HepG2 (cell line): ENCODE results near the gene GMPPA. TPM values are rescaled to one million over a fixed set of nuclear protein-coding genes. Genes with fewer than 3 reads are reported as not detected.

ENCODE experiments used
- BHLHE40 ChIP-seq: IDR thresholded peaks from 2 replicates; pipeline ENCODE4 v1.6.1; 2011; ENCODE audit warnings: low read length, improper control_type of control experiment
- LCORL ChIP-seq, 2 experiments: fragments of 450-650 bp in 1 of 2; sonication (generic) in 1 of 2; formaldehyde crosslinking in 1 of 2; IDR thresholded peaks; 2 replicates each; pipeline versions ENCODE4 v1.5.0 to v1.6.1; 2017 to 2020; ENCODE audit warnings: antibody characterized with exemption in 1 of 2, missing genetic modification reagents in 1 of 2
- NFATC3 ChIP-seq: sonication (generic); formaldehyde crosslinking; IDR thresholded peaks from 2 replicates; pipeline ENCODE4 v1.5.1; 2020; ENCODE audit warnings: mild to moderate bottlenecking, missing genetic modification reagents
- NKX3-1 ChIP-seq: sonication (generic); formaldehyde crosslinking; IDR thresholded peaks from 2 replicates; pipeline ENCODE4 v1.5.0; 2020; ENCODE audit warnings: missing genetic modification reagents
- POLR2AphosphoS2 ChIP-seq: IDR thresholded peaks from 2 replicates; pipeline ENCODE4 v1.6.1; 2011; ENCODE audit warnings: low read depth, low read length, improper control_type of control experiment
- RXRB ChIP-seq: IDR thresholded peaks from 2 replicates; pipeline ENCODE4 v1.6.1; 2016; ENCODE audit warnings: borderline replicate concordance, missing genetic modification reagents, missing compliant biosample characterization
- ZNF292 ChIP-seq: sonication (generic); formaldehyde crosslinking; IDR thresholded peaks from 2 replicates; pipeline ENCODE4 v1.8.1; 2022; ENCODE audit warnings: mild to moderate bottlenecking, low read depth, missing genetic modification reagents, borderline replicate concordance
- ZNF605 ChIP-seq: sonication (generic); formaldehyde crosslinking; IDR thresholded peaks from 2 replicates; pipeline ENCODE4 v1.8.0; 2022; ENCODE audit warnings: mild to moderate bottlenecking, missing genetic modification reagents
- ZNF672 ChIP-seq: sonication (generic); formaldehyde crosslinking; IDR thresholded peaks from 2 replicates; pipeline ENCODE4 v1.8.1; 2022; ENCODE audit warnings: missing genetic modification reagents
- ZNF782 ChIP-seq: sonication (generic); formaldehyde crosslinking; IDR thresholded peaks from 2 replicates; pipeline ENCODE4 v1.4.0; 2020; ENCODE audit warnings: missing genetic modification reagents, mild to moderate bottlenecking, borderline replicate concordance
- polyA plus RNA-seq, 8 experiments: library from polyadenylated mRNA; depleted of rRNA in 3 of 8; stranded (reverse) in 7 of 8; unstranded in 1 of 8; fragments of >200 nt; fragmentation: Illumina TruSeq in 4 of 8; extraction: Trizol in 4 of 8; gene quantifications; 2 replicates each; pipeline versions ENCODE4 v1.2.1 to v1.2.3, GENCODE V29; 2011 to 2016; ENCODE audit warnings: low read depth in 4 of 8, missing spikeins in 1 of 8, mixed read lengths in 1 of 8; ENCODE audit not compliant: insufficient read depth in 1 of 8
- total RNA-seq, 5 experiments: library from RNA; depleted of rRNA; stranded (reverse); fragments of >200 nt; fragmentation: Illumina TruSeq; extraction: Trizol; gene quantifications; 2 replicates each; pipeline ENCODE4 v1.2.3, GENCODE V29; 2016; ENCODE audit warnings: low read depth in 1 of 5
- TF ChIP-seq, protein P1 (sequence below): IDR thresholded peaks from 2 replicates; pipeline ENCODE4 v1.6.1; 2012; ENCODE audit warnings: low read length, improper control_type of control experiment
- TF ChIP-seq, protein P2 (sequence below), 2 experiments: fragments of 450-650 bp in 1 of 2; sonication (generic) in 1 of 2; formaldehyde crosslinking; IDR thresholded peaks; 2 replicates each; pipeline versions ENCODE4 v1.5.0 to v1.8.0; 2020 to 2022; ENCODE audit warnings: mild to moderate bottlenecking in 1 of 2, missing genetic modification reagents in 1 of 2
- TF ChIP-seq, protein P3 (sequence below): sonication (generic); formaldehyde crosslinking; IDR thresholded peaks from 2 replicates; pipeline ENCODE4 v1.8.0; 2022; ENCODE audit warnings: mild to moderate bottlenecking, missing genetic modification reagents; ENCODE audit not compliant: insufficient replicate concordance
- TF ChIP-seq, protein P4 (sequence below), 2 experiments: sonication (generic) in 1 of 2; formaldehyde crosslinking in 1 of 2; IDR thresholded peaks; 2 replicates each; pipeline versions ENCODE4 v1.4.0 to v1.6.1; 2018 to 2020; ENCODE audit warnings: missing genetic modification reagents in 2 of 2, borderline replicate concordance in 1 of 2, low read depth in 1 of 2, mild to moderate bottlenecking in 1 of 2, missing biosample characterization in 1 of 2

GMPPA gene
- total and polyA plus RNA-seq, 2 of the 13 experiments (the other 11 are each of a cell fraction or from before 2014, with no cell fraction given): 81.1 to 106 TPM

DNA sequence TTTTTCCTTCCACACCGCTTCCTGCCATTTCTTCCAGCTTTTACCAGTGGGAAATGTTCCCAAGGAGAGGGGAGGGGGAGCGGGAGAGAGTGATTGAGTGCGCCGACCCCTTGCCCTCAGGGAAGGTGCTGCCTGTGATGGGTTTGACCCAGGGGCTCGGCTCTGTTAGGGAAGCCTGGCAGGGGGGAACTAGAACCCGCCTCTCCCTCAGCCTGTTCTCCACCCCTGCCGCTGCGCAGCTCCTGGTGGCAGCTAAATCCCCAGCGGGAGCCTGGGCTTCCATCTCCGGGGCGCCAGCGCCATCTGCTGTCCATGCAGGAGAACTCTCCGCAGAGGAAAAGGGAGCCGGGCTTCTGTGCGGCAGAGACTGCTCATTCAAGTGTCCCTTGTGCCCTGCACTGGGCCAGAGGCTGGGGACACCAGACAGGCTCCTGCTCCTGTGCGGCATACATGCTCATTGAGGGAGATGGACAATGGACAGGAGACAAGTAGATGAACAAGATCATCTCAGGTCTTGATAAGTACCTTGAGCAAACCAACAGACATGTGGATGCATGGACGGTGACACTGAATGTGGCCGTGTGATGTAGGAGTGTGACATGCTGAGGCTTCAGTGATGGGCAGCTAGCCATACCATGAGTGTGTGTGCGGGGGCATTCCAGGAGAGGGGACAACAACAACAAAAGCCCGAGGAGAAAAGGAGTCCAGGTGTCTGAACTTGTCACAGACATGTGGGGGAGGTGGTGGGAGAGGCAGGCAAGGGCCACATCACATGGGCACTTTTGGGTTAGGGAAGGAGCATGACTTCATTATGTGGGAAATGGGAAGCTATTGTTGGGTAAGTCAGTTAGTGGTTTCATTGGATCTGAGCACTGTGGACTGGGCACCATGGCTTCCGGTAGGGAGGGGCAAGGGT is 31.6 kb downstream of the GMPPA start (continued):
- TF ChIP-seq, protein P1, sequence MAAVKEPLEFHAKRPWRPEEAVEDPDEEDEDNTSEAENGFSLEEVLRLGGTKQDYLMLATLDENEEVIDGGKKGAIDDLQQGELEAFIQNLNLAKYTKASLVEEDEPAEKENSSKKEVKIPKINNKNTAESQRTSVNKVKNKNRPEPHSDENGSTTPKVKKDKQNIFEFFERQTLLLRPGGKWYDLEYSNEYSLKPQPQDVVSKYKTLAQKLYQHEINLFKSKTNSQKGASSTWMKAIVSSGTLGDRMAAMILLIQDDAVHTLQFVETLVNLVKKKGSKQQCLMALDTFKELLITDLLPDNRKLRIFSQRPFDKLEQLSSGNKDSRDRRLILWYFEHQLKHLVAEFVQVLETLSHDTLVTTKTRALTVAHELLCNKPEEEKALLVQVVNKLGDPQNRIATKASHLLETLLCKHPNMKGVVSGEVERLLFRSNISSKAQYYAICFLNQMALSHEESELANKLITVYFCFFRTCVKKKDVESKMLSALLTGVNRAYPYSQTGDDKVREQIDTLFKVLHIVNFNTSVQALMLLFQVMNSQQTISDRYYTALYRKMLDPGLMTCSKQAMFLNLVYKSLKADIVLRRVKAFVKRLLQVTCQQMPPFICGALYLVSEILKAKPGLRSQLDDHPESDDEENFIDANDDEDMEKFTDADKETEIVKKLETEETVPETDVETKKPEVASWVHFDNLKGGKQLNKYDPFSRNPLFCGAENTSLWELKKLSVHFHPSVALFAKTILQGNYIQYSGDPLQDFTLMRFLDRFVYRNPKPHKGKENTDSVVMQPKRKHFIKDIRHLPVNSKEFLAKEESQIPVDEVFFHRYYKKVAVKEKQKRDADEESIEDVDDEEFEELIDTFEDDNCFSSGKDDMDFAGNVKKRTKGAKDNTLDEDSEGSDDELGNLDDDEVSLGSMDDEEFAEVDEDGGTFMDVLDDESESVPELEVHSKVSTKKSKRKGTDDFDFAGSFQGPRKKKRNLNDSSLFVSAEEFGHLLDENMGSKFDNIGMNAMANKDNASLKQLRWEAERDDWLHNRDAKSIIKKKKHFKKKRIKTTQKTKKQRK: no peak
- no peak for TF ChIP-seq POLR2AphosphoS2
- TF ChIP-seq BHLHE40: peak; percentile 24; the same call in 1 of the 2 replicates
- peak; percentile 22; the same call in 1 of the 2 replicates for TF ChIP-seq ZNF292 (CRISPR knock-in tag)
- peak; percentile 82; the same call in 1 of the 2 replicates for TF ChIP-seq ZNF605 (CRISPR knock-in tag)
- TF ChIP-seq, protein P2, sequence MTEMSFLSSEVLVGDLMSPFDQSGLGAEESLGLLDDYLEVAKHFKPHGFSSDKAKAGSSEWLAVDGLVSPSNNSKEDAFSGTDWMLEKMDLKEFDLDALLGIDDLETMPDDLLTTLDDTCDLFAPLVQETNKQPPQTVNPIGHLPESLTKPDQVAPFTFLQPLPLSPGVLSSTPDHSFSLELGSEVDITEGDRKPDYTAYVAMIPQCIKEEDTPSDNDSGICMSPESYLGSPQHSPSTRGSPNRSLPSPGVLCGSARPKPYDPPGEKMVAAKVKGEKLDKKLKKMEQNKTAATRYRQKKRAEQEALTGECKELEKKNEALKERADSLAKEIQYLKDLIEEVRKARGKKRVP (CRISPR knock-in tag; IDR thresholded peaks at IDR 0.05): peak in 1 of 2 experiments; percentile 32; a peak in 1 of 4 replicates
- TF ChIP-seq, protein P3, sequence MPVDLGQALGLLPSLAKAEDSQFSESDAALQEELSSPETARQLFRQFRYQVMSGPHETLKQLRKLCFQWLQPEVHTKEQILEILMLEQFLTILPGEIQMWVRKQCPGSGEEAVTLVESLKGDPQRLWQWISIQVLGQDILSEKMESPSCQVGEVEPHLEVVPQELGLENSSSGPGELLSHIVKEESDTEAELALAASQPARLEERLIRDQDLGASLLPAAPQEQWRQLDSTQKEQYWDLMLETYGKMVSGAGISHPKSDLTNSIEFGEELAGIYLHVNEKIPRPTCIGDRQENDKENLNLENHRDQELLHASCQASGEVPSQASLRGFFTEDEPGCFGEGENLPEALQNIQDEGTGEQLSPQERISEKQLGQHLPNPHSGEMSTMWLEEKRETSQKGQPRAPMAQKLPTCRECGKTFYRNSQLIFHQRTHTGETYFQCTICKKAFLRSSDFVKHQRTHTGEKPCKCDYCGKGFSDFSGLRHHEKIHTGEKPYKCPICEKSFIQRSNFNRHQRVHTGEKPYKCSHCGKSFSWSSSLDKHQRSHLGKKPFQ (CRISPR knock-in tag): no peak
- TF ChIP-seq, protein P4, sequence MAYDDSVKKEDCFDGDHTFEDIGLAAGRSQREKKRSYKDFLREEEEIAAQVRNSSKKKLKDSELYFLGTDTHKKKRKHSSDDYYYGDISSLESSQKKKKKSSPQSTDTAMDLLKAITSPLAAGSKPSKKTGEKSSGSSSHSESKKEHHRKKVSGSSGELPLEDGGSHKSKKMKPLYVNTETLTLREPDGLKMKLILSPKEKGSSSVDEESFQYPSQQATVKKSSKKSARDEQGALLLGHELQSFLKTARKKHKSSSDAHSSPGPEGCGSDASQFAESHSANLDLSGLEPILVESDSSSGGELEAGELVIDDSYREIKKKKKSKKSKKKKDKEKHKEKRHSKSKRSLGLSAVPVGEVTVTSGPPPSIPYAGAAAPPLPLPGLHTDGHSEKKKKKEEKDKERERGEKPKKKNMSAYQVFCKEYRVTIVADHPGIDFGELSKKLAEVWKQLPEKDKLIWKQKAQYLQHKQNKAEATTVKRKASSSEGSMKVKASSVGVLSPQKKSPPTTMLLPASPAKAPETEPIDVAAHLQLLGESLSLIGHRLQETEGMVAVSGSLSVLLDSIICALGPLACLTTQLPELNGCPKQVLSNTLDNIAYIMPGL (CRISPR knock-in tag; IDR thresholded peaks at IDR 0.05; ENCODE audit: borderline replicate concordance in 1 of 2, low read depth in 1 of 2): peak; percentile 57 to 71; a peak in 2 of 4 replicates
- TF ChIP-seq LCORL (IDR thresholded peaks at IDR 0.05): no peak
- TF ChIP-seq LCORL (CRISPR knock-in tag; IDR thresholded peaks at IDR 0.05): peak; percentile 75
- peak; percentile 69; the same call in 1 of the 2 replicates for TF ChIP-seq ZNF782
- TF ChIP-seq RXRB (CRISPR knock-in tag): 0 out of 2 replicates have a peak, but pooled peaks have one; percentile 31
- TF ChIP-seq NKX3-1: no peak
- no peak for TF ChIP-seq NFATC3 (CRISPR knock-in tag)
- TF ChIP-seq ZNF672: no peak
- TF ChIP-seq, all 625 proteins: peak for 118
